Thymus (tissue), 11 donors: ENCODE measurements around the gene TRIOBP. TPM values are rescaled to one million over a fixed set of nuclear protein-coding genes. Genes with fewer than 3 reads are reported as not detected.

Source experiments
- DNase-seq, 9 donors: peaks; one replicate each; pipeline ENCODE4 v3.0.0-alpha.2; 2013; ENCODE audit warnings: low spot score in 9 of 9, low read depth in 6 of 9, missing footprints in 1 of 9
- H3K27ac ChIP-seq, 2 donors: one replicate each; pipeline ENCODE4 v1.5.1; 2013; ENCODE audit warnings: control low read depth in 1 of 2, low read depth in 1 of 2, low read length in 1 of 2, mild to moderate bottlenecking in 1 of 2, moderate library complexity in 1 of 2
- H3K27me3 ChIP-seq, 2 donors: one replicate each; pipeline ENCODE4 v1.5.1; 2013; ENCODE audit warnings: low read length in 1 of 2; ENCODE audit not compliant: control insufficient read depth in 2 of 2, insufficient read depth in 1 of 2
- H3K36me3 ChIP-seq, 2 donors: one replicate each; pipeline ENCODE4 v1.5.1; 2013; ENCODE audit warnings: low read length in 1 of 2, mild to moderate bottlenecking in 1 of 2, moderate library complexity in 1 of 2; ENCODE audit not compliant: control insufficient read depth in 2 of 2, insufficient read depth in 2 of 2
- H3K4me1 ChIP-seq, 2 donors: one replicate each; pipeline ENCODE4 v1.5.1; 2013; ENCODE audit warnings: low read length in 2 of 2; ENCODE audit not compliant: control insufficient read depth in 2 of 2, insufficient read depth in 2 of 2
- H3K4me3 ChIP-seq, 2 donors: one replicate each; pipeline ENCODE4 v1.5.1; 2013; ENCODE audit warnings: low read length in 2 of 2, control low read depth in 1 of 2, mild to moderate bottlenecking in 1 of 2
- H3K9me3 ChIP-seq, 2 donors: one replicate each; pipeline ENCODE4 v1.5.1; 2013; ENCODE audit warnings: low read length in 1 of 2, mild to moderate bottlenecking in 1 of 2; ENCODE audit not compliant: control insufficient read depth in 2 of 2, insufficient read depth in 1 of 2
- WGBS: extraction: QIAGEN DNeasy Blood & Tissue Kit; methylation state at CpG from one replicate; pipeline ENCODE4 v1.1.7; 2013; 5-methylcytosine and 5-hydroxymethylcytosine counted together
- polyA plus RNA-seq: library from polyadenylated mRNA; stranded (reverse); fragments of 200-250 nt; gene quantifications from one replicate; pipeline ENCODE4 v1.2.3, GENCODE V29; 2013
- total RNA-seq: library from RNA; stranded (reverse); fragments of 120-200 nt; gene quantifications from one replicate; pipeline ENCODE4 v1.2.4, GENCODE V29; 2013
- donor health status: healthy.

The TRIOBP gene
- total and polyA plus RNA-seq, 2 donors: 19.5 to 29.8 TPM

DNA sequence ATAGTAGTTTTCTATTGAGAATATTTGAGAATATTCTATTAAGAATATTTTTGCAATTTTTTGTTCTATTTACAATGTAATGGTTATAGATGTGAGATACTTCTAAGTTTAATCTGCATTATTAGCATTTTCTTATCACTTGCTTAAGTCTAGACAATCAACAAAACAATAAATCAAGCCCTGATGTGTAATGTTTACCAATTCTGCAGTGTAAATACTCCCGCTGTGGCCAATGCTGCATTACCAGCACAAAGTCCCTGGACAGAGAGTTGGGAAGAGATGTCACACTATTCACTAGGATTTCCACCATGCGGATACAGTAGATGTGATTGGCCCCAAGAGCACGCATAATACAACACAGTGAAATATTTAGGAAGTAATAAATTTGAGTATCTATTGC, 63.3 kb downstream of the TRIOBP start:
- no peak for DNase-seq
- Histone ChIP-seq H3K36me3 (peaks cover 64 to 75% of the 10 kb centered on the region in 2 donors), H3K4me3 (no peak overlapping the region), H3K4me1 (no peaks in the 10 kb centered on the region), H3K27me3 (no peaks in the 10 kb centered on the region), H3K9me3 (no peaks in the 10 kb centered on the region), H3K27ac (no peak overlapping the region)
- WGBS: 96% methylated on average over 3 of the region's 3 CpGs

DNA sequence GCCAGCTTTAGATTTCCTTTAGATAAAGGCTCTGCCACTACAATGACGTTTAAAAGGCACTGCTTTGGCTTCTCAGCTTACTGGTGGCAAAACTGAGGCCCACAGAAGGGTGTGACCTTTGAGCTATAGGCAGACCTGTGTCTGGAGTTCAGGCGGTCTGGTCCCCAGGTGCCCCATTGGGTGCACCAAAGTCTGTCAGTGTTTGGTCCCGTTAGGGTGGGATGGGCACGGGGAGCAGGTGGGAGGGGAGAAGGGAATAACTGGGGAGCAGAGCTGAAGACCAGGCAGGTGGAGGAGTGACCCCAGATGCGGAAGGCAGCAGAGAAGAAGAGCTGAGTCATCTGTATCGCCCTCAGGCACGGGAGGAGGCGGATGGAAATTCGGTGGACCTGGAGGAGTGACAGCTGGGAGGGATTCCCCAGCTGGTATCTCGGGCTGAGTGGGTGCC, 65.6 kb downstream of the TRIOBP start:
- H3K27ac ChIP-seq: no peak overlapping the region
- WGBS: 91% methylated on average over 10 of the region's 10 CpGs
- no peaks in the 10 kb centered on the region for H3K4me1 ChIP-seq
- no peak for DNase-seq
- no peak overlapping the region for H3K4me3 ChIP-seq
- no peaks in the 10 kb centered on the region for H3K9me3 ChIP-seq
- peaks cover 41 to 64% of the 10 kb centered on the region in 2 donors for H3K36me3 ChIP-seq
- no peaks in the 10 kb centered on the region for H3K27me3 ChIP-seq

DNA sequence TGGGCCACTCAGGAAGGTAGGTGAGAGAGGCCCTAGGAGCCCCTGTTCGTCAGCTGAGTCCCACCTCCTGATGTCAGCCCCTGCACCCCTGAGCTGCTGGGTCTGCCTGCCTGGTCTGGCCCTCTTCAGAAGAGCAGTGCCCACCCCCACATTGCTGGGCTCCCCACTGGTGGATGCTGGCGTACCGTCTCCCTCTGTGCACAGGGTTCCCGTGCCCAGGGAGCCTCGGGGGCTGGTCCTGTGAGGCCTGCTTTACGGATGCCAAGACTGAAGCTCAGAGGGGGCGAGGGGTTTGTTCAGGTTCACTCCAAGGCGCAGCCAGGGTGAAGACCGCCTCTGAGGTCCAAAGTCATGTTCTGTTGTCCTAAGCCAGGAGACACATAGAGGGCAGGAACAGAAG, 66.2 kb downstream of the TRIOBP start:
- 98% methylated on average over 9 of the region's 9 CpGs for WGBS

DNA sequence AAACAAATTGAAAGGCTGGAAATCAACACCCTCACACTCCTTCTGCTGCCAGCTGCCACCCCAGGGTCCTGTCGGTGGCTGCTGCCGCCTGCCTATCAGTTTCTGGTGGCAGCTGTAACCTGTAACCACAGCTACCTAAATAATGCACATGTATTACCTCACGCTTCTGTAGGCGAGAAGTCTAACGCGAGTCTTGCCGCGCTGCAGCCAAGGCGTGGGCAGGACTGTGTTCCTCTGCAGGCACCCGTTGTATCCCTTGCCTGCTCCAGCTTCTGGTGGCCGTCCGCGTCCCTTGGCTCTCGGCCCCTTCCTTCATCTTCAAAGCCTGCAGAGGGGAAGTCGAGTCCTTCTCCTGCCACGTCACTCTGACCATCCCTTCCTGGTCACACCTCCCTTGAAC, 66.8 kb downstream of the TRIOBP start:
- 97% methylated on average over 16 of the region's 16 CpGs for WGBS
- Histone ChIP-seq H3K4me3 (no peak overlapping the region), H3K27me3 (no peaks in the 10 kb centered on the region), H3K4me1 (no peaks in the 10 kb centered on the region), H3K9me3 (no peaks in the 10 kb centered on the region), H3K27ac (no peak overlapping the region), H3K36me3 (peaks cover 39 to 64% of the 10 kb centered on the region in 2 donors)
- no peak for DNase-seq

More for the DNA sequence above, 66.2 kb downstream of the TRIOBP start:
- no peak overlapping the region for H3K27ac ChIP-seq
- peaks cover 39 to 64% of the 10 kb centered on the region in 2 donors for H3K36me3 ChIP-seq
- H3K4me1 ChIP-seq: no peaks in the 10 kb centered on the region
- H3K9me3 ChIP-seq: no peaks in the 10 kb centered on the region
- H3K4me3 ChIP-seq: no peak overlapping the region
- no peaks in the 10 kb centered on the region for H3K27me3 ChIP-seq
- no peak for DNase-seq

DNA sequence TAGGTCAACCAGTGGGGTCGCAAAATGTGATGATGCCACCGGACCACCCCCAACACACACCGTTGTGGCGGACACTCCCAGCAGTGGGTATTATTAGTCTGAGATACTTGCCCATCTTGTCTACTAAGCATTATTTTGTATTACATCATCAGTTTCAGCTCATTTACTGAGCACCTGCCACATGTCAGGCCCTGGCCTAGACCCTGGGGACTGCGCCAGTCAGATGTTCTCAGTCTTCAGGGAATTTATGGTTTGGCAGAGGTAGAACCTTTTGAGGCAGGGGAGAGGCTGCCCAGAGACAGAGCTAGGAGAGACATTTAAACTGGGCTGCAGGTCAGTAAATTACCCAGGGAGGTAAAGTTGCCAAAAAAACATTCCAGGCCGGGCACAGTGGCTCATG, 67.8 kb downstream of the TRIOBP start:
- WGBS: 96% methylated on average over 6 of the region's 6 CpGs
- H3K9me3 ChIP-seq: no peaks in the 10 kb centered on the region
- H3K27me3 ChIP-seq: no peaks in the 10 kb centered on the region
- H3K4me3 ChIP-seq: no peak overlapping the region
- no peak overlapping the region for H3K27ac ChIP-seq
- peaks cover 36 to 63% of the 10 kb centered on the region in 2 donors for H3K36me3 ChIP-seq
- H3K4me1 ChIP-seq: no peaks in the 10 kb centered on the region
- DNase-seq: no peak

DNA sequence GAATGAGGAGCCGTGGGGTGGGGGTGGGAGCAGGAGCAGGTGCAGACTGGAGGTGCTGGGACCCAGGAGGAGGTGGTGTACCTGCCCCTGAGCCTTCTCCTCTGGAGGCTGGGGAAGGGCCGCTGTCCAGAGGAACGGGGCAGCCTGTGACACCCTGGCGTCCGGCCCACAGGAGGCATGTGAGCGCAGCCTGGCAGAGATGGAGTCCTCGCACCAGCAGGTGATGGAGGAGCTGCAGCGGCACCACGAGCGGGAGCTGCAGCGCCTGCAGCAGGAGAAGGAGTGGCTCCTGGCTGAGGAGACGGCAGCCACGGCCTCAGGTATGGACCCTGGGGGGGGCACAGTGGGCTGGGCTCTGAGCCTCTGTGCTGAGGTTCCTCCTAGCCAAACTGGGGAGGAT, 68.7 kb downstream of the TRIOBP start:
- 98% methylated on average over 13 of the region's 13 CpGs for WGBS

DNA sequence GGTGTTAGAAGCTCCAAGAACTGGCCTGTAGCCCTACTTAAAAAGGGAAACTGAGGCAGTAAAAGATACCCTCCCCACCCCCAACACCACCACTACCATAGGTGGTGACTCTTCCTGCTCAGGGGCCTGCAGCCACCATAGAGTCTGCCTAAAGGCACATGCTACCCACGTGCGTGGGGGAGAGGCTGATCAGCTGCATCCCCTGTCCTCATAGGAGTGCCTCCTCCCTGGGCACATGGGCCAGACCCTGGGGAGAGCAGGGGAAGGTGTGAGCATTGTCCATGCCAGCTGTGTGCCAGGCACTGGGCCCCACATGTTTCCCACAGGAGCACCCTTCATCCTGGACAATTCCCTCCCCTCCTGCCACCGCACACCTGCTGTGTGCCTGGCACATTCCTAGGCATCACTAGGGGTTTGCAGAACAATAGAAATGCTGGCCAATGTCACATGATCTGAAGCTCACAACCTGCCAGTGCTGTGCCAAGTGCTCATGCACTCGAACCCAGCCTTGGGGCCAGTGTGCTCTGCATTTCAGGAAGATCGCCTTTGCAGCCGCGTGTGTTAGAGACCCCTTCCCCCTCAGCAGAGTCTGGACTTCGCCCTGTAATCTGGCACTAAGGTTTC, 69.2 kb downstream of the TRIOBP start:
- no peak overlapping the region for H3K27ac ChIP-seq
- no peaks in the 10 kb centered on the region for H3K9me3 ChIP-seq
- DNase-seq: no peak
- no peak overlapping the region for H3K4me3 ChIP-seq
- H3K4me1 ChIP-seq: no peaks in the 10 kb centered on the region
- H3K36me3 ChIP-seq: peaks cover 27 to 55% of the 10 kb centered on the region in 2 donors
- H3K27me3 ChIP-seq: no peaks in the 10 kb centered on the region
- WGBS: 96% methylated on average over 8 of the region's 8 CpGs

More for the DNA sequence above, 68.7 kb downstream of the TRIOBP start:
- no peak for DNase-seq
- Histone ChIP-seq H3K27me3 (no peaks in the 10 kb centered on the region), H3K27ac (no peak overlapping the region), H3K9me3 (no peaks in the 10 kb centered on the region), H3K4me3 (no peak overlapping the region), H3K4me1 (no peaks in the 10 kb centered on the region), H3K36me3 (peaks cover 29 to 58% of the 10 kb centered on the region in 2 donors)

DNA sequence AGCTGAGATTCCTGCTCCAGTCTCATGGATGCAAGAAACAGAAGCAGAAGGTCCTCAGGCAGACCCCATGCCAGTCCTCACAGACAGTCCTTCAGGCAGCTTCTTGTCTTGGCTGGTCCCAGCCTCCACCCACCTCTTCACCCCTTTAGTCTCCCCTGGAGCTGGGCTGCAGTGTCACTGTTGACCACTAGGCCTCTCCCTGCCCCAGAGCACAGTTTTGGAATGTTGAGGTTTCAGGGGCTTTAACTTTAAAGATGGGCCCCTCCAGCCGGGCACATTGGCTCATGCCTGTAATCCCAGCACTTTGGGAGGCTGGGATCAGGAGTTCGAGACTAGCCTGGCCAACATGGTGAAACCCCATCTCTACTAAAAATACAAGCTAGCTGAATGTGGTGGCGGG, 71.4 kb downstream of the TRIOBP start:
- H3K9me3 ChIP-seq: no peaks in the 10 kb centered on the region
- 94% methylated on average over 3 of the region's 3 CpGs for WGBS
- H3K27me3 ChIP-seq: no peaks in the 10 kb centered on the region
- H3K4me1 ChIP-seq: no peaks in the 10 kb centered on the region
- H3K36me3 ChIP-seq: peaks cover 39 to 72% of the 10 kb centered on the region in 2 donors
- peak overlapping the region in 1 of 2 donors; percentile 18 for H3K27ac ChIP-seq
- DNase-seq: no peak
- no peak overlapping the region for H3K4me3 ChIP-seq

DNA sequence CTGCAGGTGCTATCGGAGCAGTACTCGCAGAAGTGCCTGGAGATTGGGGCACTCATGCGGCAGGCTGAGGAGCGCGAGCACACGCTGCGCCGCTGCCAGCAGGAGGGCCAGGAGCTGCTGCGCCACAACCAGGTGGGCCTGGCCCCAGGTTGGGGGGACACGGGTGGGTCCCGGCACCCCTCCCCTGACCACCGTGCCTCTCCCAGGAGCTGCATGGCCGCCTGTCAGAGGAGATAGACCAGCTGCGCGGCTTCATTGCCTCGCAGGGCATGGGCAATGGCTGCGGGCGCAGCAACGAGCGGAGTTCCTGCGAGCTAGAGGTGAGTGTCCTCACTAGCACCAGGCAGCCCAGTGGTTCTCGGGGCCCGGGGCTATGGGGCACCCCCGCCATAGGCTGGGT, 72.2 kb downstream of the TRIOBP start:
- Histone ChIP-seq H3K9me3 (no peaks in the 10 kb centered on the region), H3K36me3 (peaks cover 45 to 71% of the 10 kb centered on the region in 2 donors), H3K27me3 (no peaks in the 10 kb centered on the region), H3K4me1 (no peaks in the 10 kb centered on the region), H3K27ac (no peak overlapping the region), H3K4me3 (no peak overlapping the region)
- 96% methylated on average over 24 of the region's 24 CpGs for WGBS
- no peak for DNase-seq
